Naive thymus-derived CD4-positive, alpha-beta T cell (primary cell): Measurements from ENCODE around the gene GPR148. TPM values are rescaled to one million over a fixed set of nuclear protein-coding genes. Genes with fewer than 3 reads are reported as not detected.

Experiments used
- ATAC-seq: fragments of 150-1000 bp; cut with Tn5 transposase; 2 replicates; pipeline ENCODE4 v1.10.0; 2021; ENCODE audit warnings: mild to moderate bottlenecking, moderate library complexity
- CTCF ChIA-PET: fragments of 350-600 bp; sonication (Branson Sonifier 250); formaldehyde crosslinking; loops from one replicate; lab custom pipeline; 2021; ENCODE audit warnings: antibody characterized with exemption; lab: Charles Lee
- POLR2A ChIA-PET: fragments of 350-600 bp; sonication (Branson Sonifier 250); formaldehyde crosslinking; loops from one replicate; lab custom pipeline; 2021; ENCODE audit warnings: antibody characterized with exemption, inconsistent platforms; lab: Charles Lee
- DNase-seq, 9 donors: peaks; one replicate each; pipeline versions ENCODE4 v3.0.0 to v3.0.0-alpha.2; 2020 to 2022; ENCODE audit warnings: mixed read lengths in 1 of 9
- H3K27ac ChIP-seq: one replicate; pipeline ENCODE4 v1.7.0; 2013; ENCODE audit warnings: mild to moderate bottlenecking, low read depth, low read length, moderate library complexity
- H3K27me3 ChIP-seq, 2 donors: one replicate each; pipeline ENCODE4 v1.7.0; 2013; ENCODE audit warnings: low read length in 2 of 2, mild to moderate bottlenecking in 2 of 2, moderate library complexity in 2 of 2; ENCODE audit not compliant: control insufficient read depth in 2 of 2, insufficient read depth in 2 of 2
- H3K36me3 ChIP-seq, 3 experiments: 1 replicate in 2 of 3; 2 replicates in 1 of 3; pipeline ENCODE4 v1.7.0; 2013; ENCODE audit warnings: low read length in 3 of 3, mild to moderate bottlenecking in 3 of 3, moderate library complexity in 1 of 3; ENCODE audit not compliant: insufficient read depth in 3 of 3, control insufficient read depth in 2 of 3
- H3K4me1 ChIP-seq, 2 donors: one replicate each; pipeline ENCODE4 v1.7.0; 2013; ENCODE audit warnings: low read length in 2 of 2, mild to moderate bottlenecking in 2 of 2, moderate library complexity in 1 of 2; ENCODE audit not compliant: control insufficient read depth in 2 of 2, insufficient read depth in 2 of 2
- H3K4me3 ChIP-seq: 2 replicates; pipeline ENCODE4 v1.7.0; 2013; ENCODE audit warnings: mild to moderate bottlenecking, low read length
- H3K9me3 ChIP-seq, 3 experiments: 1 replicate in 2 of 3; 2 replicates in 1 of 3; pipeline ENCODE4 v1.7.0; 2013; ENCODE audit warnings: low read length in 3 of 3; ENCODE audit not compliant: control insufficient read depth in 2 of 3
- H3K27ac Mint-ChIP-seq, 9 donors: one replicate each; pipeline ENCODE4 v1.8.0; 2020 to 2022; ENCODE audit warnings: mixed read lengths in 9 of 9, mild to moderate bottlenecking in 8 of 9, moderate library complexity in 5 of 9, inconsistent platforms in 2 of 9
- H3K27me3 Mint-ChIP-seq, 5 donors: one replicate each; pipeline ENCODE4 v1.8.0; 2021 to 2022; ENCODE audit warnings: mixed read lengths in 5 of 5, mild to moderate bottlenecking in 1 of 5
- H3K36me3 Mint-ChIP-seq, 5 donors: one replicate each; pipeline ENCODE4 v1.8.0; 2020 to 2022; ENCODE audit warnings: mixed read lengths in 5 of 5, mild to moderate bottlenecking in 3 of 5, inconsistent platforms in 1 of 5
- H3K4me1 Mint-ChIP-seq, 7 donors: one replicate each; pipeline ENCODE4 v1.8.0; 2020 to 2022; ENCODE audit warnings: mixed read lengths in 7 of 7, mild to moderate bottlenecking in 3 of 7, inconsistent platforms in 1 of 7
- H3K4me3 Mint-ChIP-seq, 10 donors: one replicate each; pipeline ENCODE4 v1.8.0; 2020 to 2022; ENCODE audit warnings: mild to moderate bottlenecking in 10 of 10, mixed read lengths in 10 of 10, moderate library complexity in 6 of 10, inconsistent platforms in 2 of 10
- H3K9me3 Mint-ChIP-seq, 11 donors: one replicate each; pipeline ENCODE4 v1.8.0; 2020 to 2022; ENCODE audit warnings: mixed read lengths in 11 of 11, mild to moderate bottlenecking in 4 of 11, inconsistent platforms in 1 of 11, moderate library complexity in 1 of 11
- intact Hi-C, 2 donors: fragments of 100-400 bp; cut with micrococcal nuclease; formaldehyde crosslinking; loops; one replicate each; pipeline ENCODE4 v1.15.1; 2023
- polyA plus RNA-seq, 2 donors: library from polyadenylated mRNA; unstranded; fragments of 300-500 nt; fragmentation: Illumina TruSeq; gene quantifications; one replicate each; pipeline ENCODE4 v1.2.3, GENCODE V29; 2021
- total RNA-seq, 6 experiments: library from RNA in 5 of 6; stranded (reverse) in 5 of 6; gene quantifications; 1 replicate in 5 of 6; 2 replicates in 1 of 6; pipeline ENCODE4 v1.2.3 and lab custom pipeline; 2021 to 2026

The GPR148 gene
- total and polyA plus RNA-seq, 7 experiments from 2014 or later: not detected

DNA sequence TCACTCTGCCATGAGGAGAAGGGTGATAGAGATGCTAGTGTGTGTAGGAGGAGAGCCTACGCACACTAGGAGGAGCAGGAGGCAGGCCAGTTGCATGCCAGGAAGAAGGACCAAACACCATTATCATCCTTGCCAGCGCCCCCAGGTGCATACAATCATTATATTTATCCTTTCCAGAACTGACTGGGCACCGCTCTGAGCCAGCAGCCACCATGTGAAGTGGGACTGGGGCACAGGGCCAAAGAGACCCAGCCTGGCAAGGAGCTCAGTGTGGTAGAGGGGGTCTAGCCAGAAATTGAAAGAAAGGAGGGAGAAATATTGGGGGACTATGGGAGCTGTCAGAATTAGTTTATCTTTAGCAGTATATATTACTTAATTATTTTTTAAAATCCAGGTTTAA lies 8.3 kb upstream of the GPR148 start:
- H3K4me3 ChIP-seq: no peak overlapping the region
- H3K4me1 Mint-ChIP-seq: no peaks in the 10 kb centered on the region
- POLR2A ChIA-PET: no interaction called here
- H3K27me3 Mint-ChIP-seq: peaks cover 5 to 16% (median 8%) of the 10 kb centered on the region in 5 donors
- CTCF ChIA-PET: no interaction called here
- no peaks in the 10 kb centered on the region for H3K36me3 Mint-ChIP-seq
- H3K27ac ChIP-seq: no peak overlapping the region
- H3K36me3 ChIP-seq: no peaks in the 10 kb centered on the region
- ATAC-seq (no peak), DNase-seq (no peak)
- no peaks in the 10 kb centered on the region for H3K27me3 ChIP-seq
- intact Hi-C loops: loop anchor here in 1 of 2 donors (10.0 kb wide), 2 partner anchors 346 to 846 kb away; no protein-coding TSS in a partner anchor
- H3K4me3 Mint-ChIP-seq: no peak overlapping the region
- peaks cover 0 to 10% (median 0%) of the 10 kb centered on the region in 11 donors for H3K9me3 Mint-ChIP-seq
- H3K9me3 ChIP-seq: no peaks in the 10 kb centered on the region
- no peak overlapping the region for H3K27ac Mint-ChIP-seq
- peaks cover 0 to under 1% of the 10 kb centered on the region in 2 donors for H3K4me1 ChIP-seq

DNA sequence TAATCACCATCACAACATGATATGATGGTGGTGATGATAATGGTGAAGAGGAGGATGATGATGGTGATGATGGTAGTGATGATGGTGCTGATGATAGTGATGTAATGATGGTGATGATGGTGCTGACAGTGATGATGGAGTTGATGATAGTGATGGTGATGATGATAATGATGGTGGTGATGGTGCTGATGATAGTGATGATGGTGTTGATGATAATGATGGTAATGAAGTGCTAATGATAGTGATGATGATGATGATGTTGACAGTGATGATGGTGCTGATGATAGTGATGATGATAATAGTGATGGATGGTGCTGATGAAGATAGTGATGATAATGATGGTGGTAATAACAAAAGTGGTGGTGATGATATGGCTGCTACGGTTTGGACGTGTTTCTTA lies 4.4 kb upstream of the GPR148 start:
- peaks cover 15 to 18% of the 10 kb centered on the region in 2 donors for H3K4me1 ChIP-seq
- no peaks in the 10 kb centered on the region for H3K27me3 ChIP-seq
- H3K9me3 Mint-ChIP-seq: peaks cover 0 to 10% (median 1%) of the 10 kb centered on the region in 11 donors
- CTCF ChIA-PET: no interaction called here
- DNase-seq (no peak), ATAC-seq (no peak)
- H3K27me3 Mint-ChIP-seq: peaks cover 5 to 19% (median 8%) of the 10 kb centered on the region in 5 donors
- H3K4me1 Mint-ChIP-seq: peaks cover 0 to 16% (median 14%) of the 10 kb centered on the region in 7 donors
- no peak overlapping the region for H3K27ac Mint-ChIP-seq
- H3K4me3 ChIP-seq: no peak overlapping the region
- no peak overlapping the region for H3K4me3 Mint-ChIP-seq
- no peaks in the 10 kb centered on the region for H3K36me3 Mint-ChIP-seq
- H3K36me3 ChIP-seq: no peaks in the 10 kb centered on the region
- no peak overlapping the region for H3K27ac ChIP-seq
- no peaks in the 10 kb centered on the region for H3K9me3 ChIP-seq
- POLR2A ChIA-PET: no interaction called here
- intact Hi-C loops: loop anchor here in 1 of 2 donors (10.0 kb wide), 2 partner anchors 350 to 850 kb away; no protein-coding TSS in a partner anchor

DNA sequence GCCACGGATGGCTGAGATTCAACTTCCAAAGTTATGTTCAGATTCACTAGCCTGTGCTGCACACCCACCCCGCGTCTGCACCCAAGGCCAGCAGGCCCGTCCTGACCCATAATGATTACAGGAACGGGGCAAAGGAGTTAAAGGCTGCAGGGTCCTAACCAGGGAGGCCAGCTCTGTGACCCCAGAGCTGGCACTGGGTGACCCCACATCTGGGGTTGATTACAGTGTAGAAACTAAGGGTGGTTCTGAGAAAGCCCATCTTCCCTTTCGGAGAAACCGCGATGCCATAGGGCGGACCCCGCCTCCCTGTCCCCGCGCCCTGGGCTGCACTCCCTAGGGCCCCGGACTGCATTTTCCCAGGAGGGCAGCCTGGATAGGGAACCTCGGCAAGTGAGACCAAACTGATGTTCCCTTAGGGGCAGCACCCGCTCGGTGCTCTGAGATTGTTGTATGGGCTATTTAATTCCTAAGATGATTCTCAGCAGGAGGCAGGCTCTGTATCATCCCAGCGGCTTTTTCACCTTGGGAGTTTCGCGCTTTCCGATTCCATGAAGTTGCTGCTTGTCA lies 2.2 kb upstream of the GPR148 start:
- peaks cover 15 to 18% of the 10 kb centered on the region in 2 donors for H3K4me1 ChIP-seq
- DNase-seq (no peak), ATAC-seq (no peak)
- H3K4me3 ChIP-seq: peak overlapping the region; percentile 86
- H3K27me3 ChIP-seq: no peaks in the 10 kb centered on the region
- H3K9me3 ChIP-seq: no peaks in the 10 kb centered on the region
- H3K27ac Mint-ChIP-seq: peak overlapping the region; percentile 70 to 95 (median 91)
- intact Hi-C loops: loop anchor here (1.0 to 10.0 kb wide), 10 partner anchors 71 to 852 kb away; partner anchors contain the start of genes FAM168B (in 1 of the 2), IMP4 (in 1 of the 2), MZT2A (in 1 of the 2) and PLEKHB2 (in 1 of the 2)
- peaks cover 0 to 17% (median 16%) of the 10 kb centered on the region in 7 donors for H3K4me1 Mint-ChIP-seq
- ChIA-PET POLR2A (no interaction called here), CTCF (interaction anchor here (2.1 kb wide), 1 partner anchor 71 kb away, joined by 6 read pairs; no protein-coding TSS in a partner anchor)
- H3K27ac ChIP-seq: peak overlapping the region; percentile 83
- peaks cover 0 to 6% (median 0%) of the 10 kb centered on the region in 11 donors for H3K9me3 Mint-ChIP-seq
- peaks cover 0 to 16% (median under 1%) of the 10 kb centered on the region in 5 donors for H3K27me3 Mint-ChIP-seq
- no peaks in the 10 kb centered on the region for H3K36me3 ChIP-seq
- peak overlapping the region; percentile 74 to 89 (median 86) for H3K4me3 Mint-ChIP-seq
- no peaks in the 10 kb centered on the region for H3K36me3 Mint-ChIP-seq

DNA sequence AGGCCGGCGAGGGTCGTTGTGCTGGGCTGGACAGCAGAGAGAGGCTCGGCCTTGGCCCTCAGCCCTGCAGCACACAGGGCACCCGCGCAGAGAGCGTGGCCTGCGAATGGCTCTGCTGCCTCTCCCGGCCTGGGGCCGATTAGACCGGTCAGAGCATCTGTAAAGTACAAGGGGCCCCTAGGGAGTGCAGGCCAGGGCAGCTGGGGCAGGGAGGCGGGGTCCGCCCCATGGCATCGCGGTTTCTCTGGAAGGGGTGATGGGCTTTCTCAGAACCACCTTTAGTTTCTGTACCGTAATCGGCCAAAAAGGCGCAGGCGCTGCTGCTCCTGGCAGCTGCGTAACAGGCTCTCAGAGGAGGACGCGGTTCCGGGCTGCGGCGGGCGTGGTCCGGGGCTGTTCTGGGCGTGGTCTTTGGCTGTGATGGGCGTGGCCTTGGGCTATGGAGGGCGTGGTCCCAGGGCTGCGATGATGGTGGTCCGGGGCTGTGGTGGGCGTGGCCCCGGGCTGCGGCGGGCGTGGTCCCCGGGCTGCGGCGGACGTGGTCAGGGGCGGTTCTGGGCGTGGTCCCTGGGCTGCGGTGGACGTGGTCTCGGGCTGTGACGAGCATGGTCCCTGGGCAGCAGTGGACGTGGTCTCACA lies 1.5 kb upstream of the GPR148 start:
- Mint-ChIP-seq H3K9me3 (peaks cover 0 to 4% (median 0%) of the 10 kb centered on the region in 11 donors), H3K4me1 (peaks cover 0 to 17% (median 16%) of the 10 kb centered on the region in 7 donors), H3K4me3 (peak overlapping the region; percentile 74 to 89 (median 86)), H3K36me3 (no peaks in the 10 kb centered on the region), H3K27me3 (peaks cover 0 to 13% (median 0%) of the 10 kb centered on the region in 5 donors), H3K27ac (peak overlapping the region; percentile 76 to 95 (median 91))
- H3K36me3 ChIP-seq: no peaks in the 10 kb centered on the region
- H3K9me3 ChIP-seq: no peaks in the 10 kb centered on the region
- H3K4me1 ChIP-seq: peaks cover 15 to 18% of the 10 kb centered on the region in 2 donors
- ChIA-PET CTCF (interaction anchor here (2.1 kb wide), 1 partner anchor 70 kb away, joined by 6 read pairs; no protein-coding TSS in a partner anchor), POLR2A (interaction anchor here (1.9 kb wide), 1 partner anchor 70 kb away, joined by 16 read pairs; no protein-coding TSS in a partner anchor)
- H3K27ac ChIP-seq: peak overlapping the region; percentile 83
- peak overlapping the region; percentile 86 for H3K4me3 ChIP-seq
- no peaks in the 10 kb centered on the region for H3K27me3 ChIP-seq
- DNase-seq (peak; percentile 74 to 91 (median 85)), ATAC-seq (peak; percentile 98)
- intact Hi-C loops: loop anchor here (1.0 to 10.0 kb wide), 10 partner anchors 70 to 853 kb away; partner anchors contain the start of genes FAM168B (in 1 of the 2), IMP4 (in 1 of the 2), MZT2A (in 1 of the 2) and PLEKHB2 (in 1 of the 2)

DNA sequence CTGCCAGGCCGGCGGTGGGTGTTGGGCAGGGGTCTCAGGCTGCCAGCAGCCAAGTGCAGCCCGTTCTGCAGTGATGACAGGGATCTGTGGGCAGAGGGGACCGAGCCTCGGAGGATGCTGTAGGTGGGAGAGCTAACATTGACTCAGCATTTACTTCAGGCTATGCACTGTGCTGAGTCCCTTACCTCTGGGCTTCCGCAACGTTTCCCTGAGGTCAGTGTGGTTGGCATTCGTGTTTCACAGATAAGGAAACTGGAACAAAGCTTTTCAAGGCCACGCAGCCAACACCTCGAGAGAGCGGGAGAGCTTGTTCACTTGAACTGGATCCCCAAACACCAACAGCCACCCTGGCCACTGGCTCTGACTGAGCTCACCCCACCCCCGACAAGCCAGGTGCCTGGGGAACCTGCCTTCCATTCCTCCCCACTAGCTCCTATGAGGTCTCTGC lies 839 bp upstream of the GPR148 start:
- CTCF ChIA-PET: interaction anchor here (2.1 kb wide), 1 partner anchor 69 kb away, joined by 6 read pairs; no protein-coding TSS in a partner anchor

More for the DNA sequence above, 839 bp upstream of the GPR148 start:
- Histone ChIP-seq H3K9me3 (no peaks in the 10 kb centered on the region), H3K4me3 (peak overlapping the region; percentile 86), H3K36me3 (no peaks in the 10 kb centered on the region), H3K27me3 (no peaks in the 10 kb centered on the region), H3K27ac (peak overlapping the region; percentile 48), H3K4me1 (peaks cover 15 to 18% of the 10 kb centered on the region in 2 donors)
- DNase-seq: peak in 3 of 9 donors; percentile 28 to 44 (median 43)
- peaks cover 0 to 17% (median 16%) of the 10 kb centered on the region in 7 donors for H3K4me1 Mint-ChIP-seq
- H3K9me3 Mint-ChIP-seq: peaks cover 0 to 4% (median 0%) of the 10 kb centered on the region in 11 donors
- peaks cover 0 to 9% (median 0%) of the 10 kb centered on the region in 5 donors for H3K27me3 Mint-ChIP-seq
- ATAC-seq: peak; percentile 51
- no peaks in the 10 kb centered on the region for H3K36me3 Mint-ChIP-seq
- intact Hi-C loops: loop anchor here (5.0 to 10.0 kb wide), 3 partner anchors 353 to 853 kb away; partner anchors contain the start of gene PLEKHB2 (in 1 of the 2)
- peak overlapping the region; percentile 76 to 94 (median 89) for H3K27ac Mint-ChIP-seq
- POLR2A ChIA-PET: interaction anchor here (0.6 to 2.2 kb wide), 4 partner anchors 10 to 386 kb away, joined by 3 to 16 read pairs (median 6); partner anchors contain the start of genes IMP4 and PLEKHB2
- H3K4me3 Mint-ChIP-seq: peak overlapping the region; percentile 60 to 89 (median 86)
